ENCODE results near the gene DDX19B. TPM values are rescaled to one million over a fixed set of nuclear protein-coding genes. Genes with fewer than 3 reads are reported as not detected.
"Not testable (repeated sequence)": the region's sequence is repeated elsewhere in the genome, so short reads cannot be mapped to it uniquely, and the experiment has no call there.

Gene DDX19B
- total and polyA plus RNA-seq, 7 donors, result 16.6 to 34.2 (median 23.4) TPM

- Histone ChIP-seq H3K4me1 (peaks cover 0 to 10% (median 2%) of the 10 kb centered on the region in 4 donors), H3K27ac (no peak overlapping the region), H3K27me3 (no peaks in the 10 kb centered on the region), H3K36me3 (peaks cover 36 to 100% (median 68%) of the 10 kb centered on the region in 4 donors), H3K4me3 (no peak overlapping the region), H3K9me3 (no peaks in the 10 kb centered on the region)
- intact Hi-C loops (cut with DNase I), result loop anchor here (10.0 kb wide), 1 partner anchor 268 kb away; no protein-coding TSS in a partner anchor
- DNase-seq, result no peak
- TF ChIP-seq CTCF (IDR thresholded peaks at IDR 0.05) (no peak), POLR2AphosphoS5 (IDR thresholded peaks at IDR 0.05) (no peak), POLR2A (IDR thresholded peaks at IDR 0.05) (no peak), EP300 (IDR thresholded peaks at IDR 0.05) (no peak)
- WGBS, 2 donors, result 91 to 94% methylated on average over 1 of the region's 1 CpG
Observed at GRCh38 chr16:70276392-70276791, 22.6 kb upstream of the DDX19B start.

GRCh38 chr16:70287304-70287971 is 11.5 kb upstream of the DDX19B start:
- peaks cover under 1 to 34% (median 5%) of the 10 kb centered on the region in 4 donors for H3K36me3 ChIP-seq
- H3K9me3 ChIP-seq; intact Hi-C loops (cut with DNase I); DNase-seq; H3K27me3 ChIP-seq: not testable (repeated sequence)
- peaks cover 0 to 29% (median 22%) of the 10 kb centered on the region in 4 donors for H3K4me1 ChIP-seq
- 94% methylated on average over 17 of the region's 17 CpGs for WGBS, 2 donors
- peak overlapping the region; percentile 96 to 99 (median 98) for H3K27ac ChIP-seq
- peak overlapping the region in 2 of 4 donors; percentile 89 to 96 for H3K4me3 ChIP-seq

GRCh38 chr16:70289229-70290094 is 9.5 kb upstream of the DDX19B start, which contains the start of gene AARS1:
AARS1 (minus strand) TSS chr16:70289506; CDS start chr16:70282763, 6,743 bp downstream.
- H3K36me3 ChIP-seq, result peaks cover 0 to 14% (median 0%) of the 10 kb centered on the region in 4 donors
- WGBS, 2 donors, result 1 to 2% methylated on average over 53 of the region's 53 CpGs
- peak within 1 kb of the TSS; percentile 72 to 96 (median 86) for H3K4me3 ChIP-seq
- H3K9me3 ChIP-seq, result no peaks in the 10 kb centered on the region
- TF ChIP-seq EP300 (IDR thresholded peaks at IDR 0.05), result no peak
- peak; percentile 99 for TF ChIP-seq POLR2AphosphoS5 (IDR thresholded peaks at IDR 0.05)
- peak; percentile 96 to 97 for TF ChIP-seq POLR2A (IDR thresholded peaks at IDR 0.05)
- no peak for TF ChIP-seq CTCF (IDR thresholded peaks at IDR 0.05)
- peaks cover 0 to 21% (median 18%) of the 10 kb centered on the region in 4 donors for H3K4me1 ChIP-seq
- H3K27me3 ChIP-seq, result no peaks in the 10 kb centered on the region
- DNase-seq, result peak; percentile 99
- peak within 1 kb of the TSS; percentile 96 to 99 (median 98) for H3K27ac ChIP-seq
- intact Hi-C loops (cut with DNase I), result no loop called here

GRCh38 chr16:70290949-70291519 is 8.0 kb upstream of the DDX19B start:
- intact Hi-C loops (cut with DNase I), result no loop called here
- Histone ChIP-seq H3K27ac (peak overlapping the region in 1 of 4 donors; percentile 98), H3K4me3 (no peak overlapping the region), H3K4me1 (peaks cover 0 to 20% (median 16%) of the 10 kb centered on the region in 4 donors), H3K9me3 (no peaks in the 10 kb centered on the region), H3K27me3 (no peaks in the 10 kb centered on the region), H3K36me3 (no peaks in the 10 kb centered on the region)
- DNase-seq, result no peak
- TF ChIP-seq CTCF (IDR thresholded peaks at IDR 0.05), result no peak
- TF ChIP-seq POLR2AphosphoS5 (IDR thresholded peaks at IDR 0.05), result no peak
- TF ChIP-seq EP300 (IDR thresholded peaks at IDR 0.05), result no peak
- no peak for TF ChIP-seq POLR2A (IDR thresholded peaks at IDR 0.05)

GRCh38 chr16:70292148-70292547 is 6.8 kb upstream of the DDX19B start:
- peaks cover 0 to 20% (median 16%) of the 10 kb centered on the region in 4 donors for H3K4me1 ChIP-seq
- H3K27me3 ChIP-seq; H3K27ac ChIP-seq; H3K4me3 ChIP-seq; H3K36me3 ChIP-seq; H3K9me3 ChIP-seq; intact Hi-C loops (cut with DNase I): not testable (repeated sequence)
- WGBS, 2 donors, result 87 to 93% methylated on average over 11 of the region's 11 CpGs
- DNase-seq, result peak; percentile 37

Data from sigmoid colon (tissue), 7 donors.